Measurements from ENCODE around the gene ILF3.

DNA sequence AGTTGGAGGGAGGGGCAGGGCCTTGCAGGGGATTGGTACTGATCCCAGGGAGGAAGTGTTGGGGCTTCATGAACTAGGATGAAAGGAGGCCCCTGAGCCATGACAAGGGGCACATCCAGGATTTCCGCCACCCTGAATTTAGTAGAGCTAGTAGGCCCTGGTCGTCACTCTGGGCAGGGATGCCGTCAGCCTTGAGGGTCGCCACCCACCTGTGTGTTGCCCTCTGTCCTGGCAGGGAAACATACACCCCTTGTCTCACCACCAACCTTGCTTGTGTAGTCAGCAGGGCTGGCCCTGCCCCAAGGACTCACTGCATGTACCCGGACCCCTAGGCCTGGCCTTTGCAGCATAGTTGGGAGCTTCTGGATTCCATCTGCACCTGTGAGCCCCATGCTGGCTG, 37.7 kb downstream of the ILF3 start:
- TF ChIP-seq CTCF (conservative IDR thresholded peaks at IDR 0.05; ENCODE audit: low read length) (no peak), EZH2phosphoT487 (IDR thresholded peaks at IDR 0.05; ENCODE audit: borderline replicate concordance, low read depth, low read length) (no peak)

Data from OCI-LY7 (cell line).